IMR-90 (cell line): Measurements from ENCODE around the gene YRDC. TPM values are rescaled to one million over a fixed set of nuclear protein-coding genes. Genes with fewer than 3 reads are reported as not detected.

ENCODE experiments used
- ATAC-seq: fragments of 200-7000 bp; cut with Tn5 transposase; 2 replicates; pipeline ENCODE4 v1.9.1; 2020; ENCODE audit warnings: low read depth, mild to moderate bottlenecking, moderate library complexity
- BruUV-seq: library from RNA; stranded (reverse); fragments of 400-500 nt; replicated peaks from 2 replicates; lab custom pipeline; 2021; lab: Mats Ljungman, UMichigan
- CTCF ChIA-PET: fragments of 300-600 bp; formaldehyde crosslinking; extraction: SDS; loops from one replicate; lab custom pipeline; 2021; ENCODE audit warnings: antibody characterized with exemption; lab: Yijun Ruan, JAX
- POLR2A ChIA-PET: fragments of 300-600 bp; sonication (Branson Sonifier 250); formaldehyde crosslinking; loops from one replicate; lab custom pipeline; 2022; ENCODE audit warnings: antibody characterized with exemption; ENCODE audit not compliant: unreplicated experiment; lab: Charles Lee
- DNase-seq: peaks from one replicate; pipeline ENCODE4 v3.0.0; 2013
- H2AFZ ChIP-seq: replicated peaks from 2 replicates; pipeline ENCODE3; 2013; ENCODE audit warnings: low read length, mild to moderate bottlenecking; ENCODE audit not compliant: poor library complexity
- H2AK5ac ChIP-seq: 2 replicates; pipeline ENCODE4 v1.6.1; 2013; ENCODE audit warnings: low read depth, low read length, inconsistent platforms
- H2AK9ac ChIP-seq: replicated peaks from 2 replicates; pipeline ENCODE3; 2013; ENCODE audit warnings: mild to moderate bottlenecking, low read depth, low read length, moderate library complexity; ENCODE audit not compliant: poor library complexity
- H2BK120ac ChIP-seq: 2 replicates; pipeline ENCODE4 v1.6.1; 2013; ENCODE audit warnings: low read depth, low read length, inconsistent platforms
- H2BK15ac ChIP-seq: 3 replicates; pipeline ENCODE4 v1.6.1; 2013; ENCODE audit warnings: low read depth, low read length, inconsistent platforms
- H2BK20ac ChIP-seq: 2 replicates; pipeline ENCODE4 v1.6.1; 2013; ENCODE audit warnings: low read depth, mild to moderate bottlenecking, inconsistent platforms, low read length, moderate library complexity
- H2BK5ac ChIP-seq: 2 replicates; pipeline ENCODE4 v1.6.1; 2013; ENCODE audit warnings: mild to moderate bottlenecking, low read depth, low read length, inconsistent platforms; ENCODE audit not compliant: poor library complexity, severe bottlenecking
- H3K14ac ChIP-seq: replicated peaks from 2 replicates; pipeline ENCODE4 v1.6.1; 2013; ENCODE audit warnings: low read depth, low read length, inconsistent platforms
- H3K18ac ChIP-seq: 2 replicates; pipeline ENCODE4 v1.6.1; 2013; ENCODE audit warnings: low read depth, low read length, control low read depth
- H3K23ac ChIP-seq: 2 replicates; pipeline ENCODE4 v1.6.1; 2013; ENCODE audit warnings: low read depth, low read length, inconsistent platforms
- H3K27ac ChIP-seq: 2 replicates; pipeline ENCODE4 v1.5.1; 2013; ENCODE audit warnings: mild to moderate bottlenecking, control low read depth, low read length; ENCODE audit not compliant: insufficient read depth
- H3K27me3 ChIP-seq: 2 replicates; pipeline ENCODE4 v1.6.1; 2013; ENCODE audit warnings: low read length; ENCODE audit not compliant: control insufficient read depth, insufficient read depth
- H3K36me3 ChIP-seq: 2 replicates; pipeline ENCODE4 v1.6.1; 2013; ENCODE audit warnings: low read length, mixed read lengths; ENCODE audit not compliant: control insufficient read depth, insufficient read depth
- H3K4ac ChIP-seq: 2 replicates; pipeline ENCODE4 v1.6.1; 2013; ENCODE audit warnings: low read depth, low read length, inconsistent platforms
- H3K4me1 ChIP-seq: 2 replicates; pipeline ENCODE4 v1.6.1; 2013; ENCODE audit warnings: low read length, mixed read lengths; ENCODE audit not compliant: control insufficient read depth, insufficient read depth
- H3K4me2 ChIP-seq: 2 replicates; pipeline ENCODE4 v1.6.1; 2013; ENCODE audit warnings: low read depth, mild to moderate bottlenecking, control low read depth, low read length, moderate library complexity
- H3K4me3 ChIP-seq: 2 replicates; pipeline ENCODE4 v1.5.1; 2013; ENCODE audit warnings: low read depth, mild to moderate bottlenecking, control low read depth, low read length, moderate library complexity; ENCODE audit not compliant: insufficient read depth
- H3K56ac ChIP-seq: 2 replicates; pipeline ENCODE4 v1.6.1; 2013; ENCODE audit warnings: low read length, inconsistent platforms; ENCODE audit not compliant: insufficient read depth; ENCODE audit errors: extremely low read depth
- H3K79me1 ChIP-seq, 2 experiments: 2 replicates each; pipeline ENCODE4 v1.6.1; 2013; ENCODE audit warnings: low read length in 2 of 2, inconsistent platforms in 1 of 2, low read depth in 1 of 2
- H3K9ac ChIP-seq: 2 replicates; pipeline ENCODE4 v1.6.1; 2013; ENCODE audit warnings: low read depth, low read length, control low read depth
- H3K9me1 ChIP-seq: 2 replicates; pipeline ENCODE4 v1.6.1; 2013; ENCODE audit warnings: low read length, inconsistent platforms; ENCODE audit not compliant: insufficient read depth
- H3K9me3 ChIP-seq: 2 replicates; pipeline ENCODE4 v1.6.1; 2013; ENCODE audit warnings: low read length; ENCODE audit not compliant: control insufficient read depth, insufficient read depth
- H4K20me1 ChIP-seq: 2 replicates; pipeline ENCODE4 v1.6.1; 2013; ENCODE audit warnings: low read length, inconsistent platforms; ENCODE audit not compliant: insufficient read depth
- H4K5ac ChIP-seq: 2 replicates; pipeline ENCODE4 v1.6.1; 2013; ENCODE audit warnings: mild to moderate bottlenecking, low read depth, low read length, control low read depth
- H4K8ac ChIP-seq, 2 experiments: 2 replicates each; pipeline ENCODE4 v1.6.1; 2013; ENCODE audit warnings: low read depth in 2 of 2, low read length in 2 of 2, control low read depth in 1 of 2, inconsistent platforms in 1 of 2
- H4K91ac ChIP-seq: 2 replicates; pipeline ENCODE4 v1.6.1; 2013; ENCODE audit warnings: low read depth, low read length, inconsistent platforms; ENCODE audit not compliant: insufficient read depth
- CEBPB ChIP-seq: IDR thresholded peaks from 2 replicates; pipeline ENCODE4 v1.6.1; 2012; ENCODE audit warnings: low read depth, low read length, improper control_type of control experiment
- CHD1 ChIP-seq: IDR thresholded peaks from 2 replicates; pipeline ENCODE4 v1.6.1; 2012; ENCODE audit warnings: low read depth, low read length, improper control_type of control experiment
- CTCF ChIP-seq: conservative IDR thresholded peaks from 2 replicates; pipeline ENCODE4 v1.5.1; 2012; ENCODE audit warnings: mild to moderate bottlenecking, low read depth, low read length, improper control_type of control experiment
- ELK1 ChIP-seq: fragments of 150-350 bp; IDR thresholded peaks from 2 replicates; pipeline ENCODE4 v1.6.1; 2016; ENCODE audit warnings: low read depth, mild to moderate bottlenecking, low read length, moderate library complexity, borderline replicate concordance
- FOS ChIP-seq: fragments of 150-350 bp; IDR thresholded peaks from 2 replicates; pipeline ENCODE4 v1.6.1; 2016; ENCODE audit warnings: low read depth, low read length
- MAFK ChIP-seq: IDR thresholded peaks from 2 replicates; pipeline ENCODE4 v1.6.1; 2012; ENCODE audit warnings: low read depth, low read length, improper control_type of control experiment
- MAZ ChIP-seq: IDR thresholded peaks from 2 replicates; pipeline ENCODE4 v1.6.1; 2012; ENCODE audit warnings: low read depth, mild to moderate bottlenecking, low read length, improper control_type of control experiment, moderate library complexity, borderline replicate concordance
- POLR2A ChIP-seq: IDR thresholded peaks from 2 replicates; pipeline ENCODE4 v1.6.1; 2012; ENCODE audit warnings: mild to moderate bottlenecking, low read depth, low read length
- RCOR1 ChIP-seq: IDR thresholded peaks from 2 replicates; pipeline ENCODE4 v1.6.1; 2012; ENCODE audit warnings: mild to moderate bottlenecking, low read length, improper control_type of control experiment; ENCODE audit not compliant: insufficient replicate concordance
- RFX5 ChIP-seq: IDR thresholded peaks from 2 replicates; pipeline ENCODE4 v1.8.0; 2012; ENCODE audit warnings: low read depth, mild to moderate bottlenecking, low read length, moderate library complexity
- SMC3 ChIP-seq: fragments of 150-350 bp; IDR thresholded peaks from 2 replicates; pipeline ENCODE4 v1.6.1; 2016; ENCODE audit warnings: low read depth, mild to moderate bottlenecking, antibody characterized with exemption, low read length, moderate library complexity
- USF2 ChIP-seq: fragments of 150-350 bp; IDR thresholded peaks from 2 replicates; pipeline ENCODE4 v1.6.1; 2017; ENCODE audit warnings: mild to moderate bottlenecking, antibody characterized with exemption, low read length, low read depth
- WGBS, 2 experiments: methylation state at CpG; one replicate each; pipeline versions ENCODE4 v1.1.5 to v1.1.7; 2013; ENCODE audit warnings: missing lambda C conversion rate in 2 of 2; ENCODE audit not compliant: insufficient read length in 1 of 2; ENCODE audit errors: extremely low coverage in 2 of 2; 5-methylcytosine and 5-hydroxymethylcytosine counted together
- dilution Hi-C: fragments of 300-500 bp; cut with HindIII; formaldehyde crosslinking; loops from one replicate; pipeline ENCODE4 v1.14.3; 2018; ENCODE audit warnings: low sequenced_read_pairs; ENCODE audit not compliant: unreplicated experiment
- in situ Hi-C: fragments of 300-500 bp; cut with MboI; formaldehyde crosslinking; loops from 3 replicates; pipeline ENCODE4 v1.14.3; 2019; ENCODE audit warnings: low sequenced_read_pairs, inconsistent platforms, mixed read lengths
- intact Hi-C: fragments of 100-400 bp; cut with micrococcal nuclease; formaldehyde crosslinking; loops from 2 replicates; pipeline ENCODE4 v1.10.0; 2022
- polyA plus RNA-seq, 3 experiments: library from polyadenylated mRNA; depleted of rRNA; stranded (reverse); fragments of >200 nt; gene quantifications; 2 replicates each; pipeline ENCODE4 v1.2.3, GENCODE V29; 2012; ENCODE audit warnings: low replicate concordance in 1 of 3
- total RNA-seq: library from RNA; depleted of rRNA; stranded (reverse); fragments of >200 nt; gene quantifications from 2 replicates; pipeline ENCODE4 v1.2.3, GENCODE V29; 2012

The YRDC gene
- total and polyA plus RNA-seq, 2 of the 4 experiments (the other 2 are of a cell fraction) = 21.0 to 21.7 TPM

- Histone ChIP-seq H2AFZ (no peak overlapping the region), H4K91ac (no peak overlapping the region), H3K14ac (no peak overlapping the region), H3K9ac (no peak overlapping the region), H3K4me2 (no peak overlapping the region), H2AK5ac (no peak overlapping the region), H4K5ac (no peak overlapping the region), H4K20me1 (peaks cover 19% of the 10 kb centered on the region), H3K27ac (no peak overlapping the region), H3K36me3 (peaks cover 18% of the 10 kb centered on the region), H4K8ac (no peak overlapping the region), H3K4ac (no peak overlapping the region), H2AK9ac (no peak overlapping the region), H3K79me1 (peaks cover 42 to 61% of the 10 kb centered on the region in 2 experiments), H3K9me1 (peaks cover 7% of the 10 kb centered on the region; the same call in 1 of the 2 replicates), H2BK5ac (no peak overlapping the region), H3K18ac (no peak overlapping the region), H3K27me3 (no peaks in the 10 kb centered on the region), H3K4me1 (peaks cover 7% of the 10 kb centered on the region; the same call in 1 of the 2 replicates), H2BK120ac (no peak overlapping the region), H3K9me3 (no peaks in the 10 kb centered on the region), H2BK20ac (no peak overlapping the region), H3K23ac (no peak overlapping the region), H3K4me3 (no peak overlapping the region), H3K56ac (no peak overlapping the region), H2BK15ac (no peak overlapping the region)
- intact Hi-C loops (loop anchor here (2.0 to 10.0 kb wide), 2 partner anchors 117 to 205 kb away; partner anchors contain the start of gene CDCA8), in situ Hi-C loops (no loop called here), dilution Hi-C loops (no loop called here)
- WGBS, 2 experiments = no CpG with 5 or more reads among the region's 2 CpGs
- ChIA-PET CTCF (no interaction called here), POLR2A (no interaction called here)
- no TSS peak for BruUV-seq
- ATAC-seq (no peak), DNase-seq (no peak)
- TF ChIP-seq SMC3 = no peak
- TF ChIP-seq RCOR1 = no peak
- TF ChIP-seq USF2 = no peak
- TF ChIP-seq ELK1 = no peak
- no peak for TF ChIP-seq FOS
- no peak for TF ChIP-seq CHD1
- no peak for TF ChIP-seq CTCF
- TF ChIP-seq MAFK = no peak
- TF ChIP-seq RFX5 = no peak
- TF ChIP-seq MAZ = no peak
- no peak for TF ChIP-seq POLR2A
- no peak for TF ChIP-seq CEBPB
These were observed 1.9 kb upstream of the YRDC start for GRCh38 chr1:37809942-37810341.
